Loucy (cell line): ENCODE results near the gene BCL2.

Experiments
- H2AFZ ChIP-seq: fragments of 200-600 bp; sonication (generic); 2 replicates; pipeline ENCODE4 v1.6.0; 2016; ENCODE audit warnings: antibody characterized with exemption, mild to moderate bottlenecking, low read length, moderate library complexity
- H3F3A ChIP-seq: fragments of 200-600 bp; 2 replicates; pipeline ENCODE4 v1.6.0; 2016; ENCODE audit warnings: antibody characterized with exemption, low read depth, mild to moderate bottlenecking
- H3K27me3 ChIP-seq: fragments of 200-600 bp; sonication (generic); 2 replicates; pipeline ENCODE4 v1.6.1; 2014; ENCODE audit warnings: low read length, mild to moderate bottlenecking; ENCODE audit not compliant: insufficient read depth, poor library complexity, severe bottlenecking
- H3K36me3 ChIP-seq: fragments of 200-600 bp; sonication (generic); 2 replicates; pipeline ENCODE4 v1.6.1; 2016; ENCODE audit warnings: low read length; ENCODE audit not compliant: insufficient read depth
- H3K4me1 ChIP-seq: fragments of 200-600 bp; sonication (generic); 2 replicates; pipeline ENCODE4 v1.5.1; 2014; ENCODE audit warnings: low read length, mild to moderate bottlenecking; ENCODE audit not compliant: insufficient read depth, poor library complexity, severe bottlenecking
- H3K4me2 ChIP-seq: fragments of 200-600 bp; sonication (generic); 2 replicates; pipeline ENCODE4 v1.6.0; 2014; ENCODE audit warnings: antibody characterized with exemption, low read length, low read depth, mild to moderate bottlenecking; ENCODE audit not compliant: poor library complexity, severe bottlenecking
- H3K4me3 ChIP-seq: fragments of 200-600 bp; sonication (generic); 2 replicates; pipeline ENCODE4 v1.5.1; 2014; ENCODE audit warnings: low read length, mild to moderate bottlenecking, mixed read lengths; ENCODE audit not compliant: poor library complexity, severe bottlenecking
- H3K79me2 ChIP-seq: fragments of 200-600 bp; sonication (generic); 2 replicates; pipeline ENCODE4 v1.6.1; 2014; ENCODE audit warnings: low read length; ENCODE audit not compliant: insufficient read depth
- H3K9ac ChIP-seq: fragments of 200-600 bp; sonication (generic); 2 replicates; pipeline ENCODE4 v1.6.0; 2014; ENCODE audit warnings: mild to moderate bottlenecking, low read depth, low read length, moderate library complexity; ENCODE audit not compliant: poor library complexity, severe bottlenecking
- H3K9me2 ChIP-seq: fragments of 200-600 bp; sonication (generic); replicated peaks from 2 replicates; pipeline ENCODE4 v1.6.1; 2016; ENCODE audit warnings: low read depth, low read length, mixed read lengths
- H3K9me3 ChIP-seq: fragments of 200-600 bp; sonication (generic); 2 replicates; pipeline ENCODE4 v1.6.1; 2014; ENCODE audit warnings: mild to moderate bottlenecking, antibody characterized with exemption, low read length, low read depth; ENCODE audit not compliant: insufficient read depth
- H4K20me1 ChIP-seq: fragments of 200-600 bp; sonication (generic); 2 replicates; pipeline ENCODE4 v1.6.0; 2014; ENCODE audit warnings: antibody characterized with exemption, low read length, mild to moderate bottlenecking; ENCODE audit not compliant: insufficient read depth, poor library complexity, severe bottlenecking
- CTCF ChIP-seq: fragments of 200-600 bp; sonication (generic); conservative IDR thresholded peaks from 2 replicates; pipeline ENCODE4 v1.5.1; 2014; ENCODE audit warnings: mild to moderate bottlenecking, antibody characterized with exemption, low read length
- EZH2phosphoT487 ChIP-seq: fragments of 200-600 bp; IDR thresholded peaks from 2 replicates; pipeline ENCODE4 v1.6.1; 2018; ENCODE audit warnings: antibody characterized with exemption, mild to moderate bottlenecking, moderate library complexity, borderline replicate concordance

BCL2 gene

GRCh38 chr18:63224630-63225029 is 94.9 kb downstream of the BCL2 start:
- no peak for TF ChIP-seq EZH2phosphoT487
- no peak for TF ChIP-seq CTCF
- Histone ChIP-seq H4K20me1 (no peaks in the 10 kb centered on the region), H2AFZ (no peak overlapping the region), H3K27me3 (no peaks in the 10 kb centered on the region), H3K79me2 (peaks cover 57% of the 10 kb centered on the region), H3K9me3 (no peaks in the 10 kb centered on the region), H3K36me3 (0 out of 2 replicates have a peak, but pooled peaks cover 5% of the 10 kb centered on the region), H3K4me3 (no peak overlapping the region), H3K4me2 (no peak overlapping the region), H3K9me2 (no peaks in the 10 kb centered on the region), H3K4me1 (peaks cover 13% of the 10 kb centered on the region), H3F3A (no peaks in the 10 kb centered on the region), H3K9ac (no peak overlapping the region)

GRCh38 chr18:63223837-63224236 is 95.7 kb downstream of the BCL2 start:
- H3K4me2 ChIP-seq, result no peak overlapping the region
- no peak overlapping the region for H3K4me3 ChIP-seq
- H3K9me2 ChIP-seq, result no peaks in the 10 kb centered on the region
- no peaks in the 10 kb centered on the region for H4K20me1 ChIP-seq
- peaks cover 10% of the 10 kb centered on the region for H3K4me1 ChIP-seq
- H3F3A ChIP-seq, result no peaks in the 10 kb centered on the region
- H3K79me2 ChIP-seq, result peaks cover 54% of the 10 kb centered on the region
- H2AFZ ChIP-seq, result no peak overlapping the region
- no peaks in the 10 kb centered on the region for H3K9me3 ChIP-seq
- no peak overlapping the region for H3K9ac ChIP-seq
- no peak for TF ChIP-seq CTCF
- TF ChIP-seq EZH2phosphoT487, result no peak
- H3K27me3 ChIP-seq, result no peaks in the 10 kb centered on the region
- H3K36me3 ChIP-seq, result 0 out of 2 replicates have a peak, but pooled peaks cover 5% of the 10 kb centered on the region

GRCh38 chr18:63220903-63221302 is 98.7 kb downstream of the BCL2 start:
- Histone ChIP-seq H3K79me2 (peaks cover 43% of the 10 kb centered on the region), H3K36me3 (0 out of 2 replicates have a peak, but pooled peaks cover 5% of the 10 kb centered on the region)
- TF ChIP-seq CTCF (no peak), EZH2phosphoT487 (no peak)

More at GRCh38 chr18:63220903-63221302, 98.7 kb downstream of the BCL2 start:
- Histone ChIP-seq H2AFZ (no peak overlapping the region), H4K20me1 (no peaks in the 10 kb centered on the region), H3K9me2 (no peaks in the 10 kb centered on the region), H3K27me3 (no peaks in the 10 kb centered on the region), H3K9me3 (no peaks in the 10 kb centered on the region), H3K9ac (no peak overlapping the region), H3K4me2 (no peak overlapping the region), H3K4me3 (no peak overlapping the region), H3F3A (no peaks in the 10 kb centered on the region), H3K4me1 (peaks cover 14% of the 10 kb centered on the region)
